Limb (tissue), 2 donors: ENCODE data around the gene PPP4R3A.
A peak's percentile ranks its signal among the peaks of the same experiment; 100 is the strongest.
"Not testable (repeated sequence)": the region's sequence is repeated elsewhere in the genome, so short reads cannot be mapped to it uniquely, and the experiment has no call there.

ENCODE experiments used
- DNase-seq, 2 donors: peaks; one replicate each; pipeline ENCODE4 v3.0.0-alpha.2; 2016; ENCODE audit errors: extremely low spot score in 2 of 2

Gene PPP4R3A

DNA sequence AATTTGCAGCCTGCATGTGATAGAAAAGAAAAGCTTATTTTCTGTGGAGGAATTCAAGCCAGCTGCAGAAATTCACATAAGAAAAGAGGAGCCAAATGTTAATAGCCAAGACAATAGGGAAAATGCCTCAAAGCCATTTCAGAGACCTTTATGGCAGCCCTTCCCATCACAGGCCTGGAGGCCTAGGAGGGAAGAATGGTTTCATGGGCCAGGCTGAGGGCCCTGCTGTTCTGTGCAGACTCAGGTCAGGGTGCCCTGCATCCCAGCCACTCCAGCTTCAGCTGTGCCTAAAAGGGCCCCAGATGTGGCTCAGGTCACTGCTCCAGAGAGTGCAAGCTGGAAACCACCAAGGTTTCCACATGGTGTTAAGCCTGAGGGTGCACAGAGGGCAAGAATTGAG lies 71.3 kb downstream of the PPP4R3A start:
- no peak for DNase-seq

- DNase-seq: not testable (repeated sequence)
These were observed 73.8 kb downstream of the PPP4R3A start for GRCh38 chr14:91436266-91436665.

DNA sequence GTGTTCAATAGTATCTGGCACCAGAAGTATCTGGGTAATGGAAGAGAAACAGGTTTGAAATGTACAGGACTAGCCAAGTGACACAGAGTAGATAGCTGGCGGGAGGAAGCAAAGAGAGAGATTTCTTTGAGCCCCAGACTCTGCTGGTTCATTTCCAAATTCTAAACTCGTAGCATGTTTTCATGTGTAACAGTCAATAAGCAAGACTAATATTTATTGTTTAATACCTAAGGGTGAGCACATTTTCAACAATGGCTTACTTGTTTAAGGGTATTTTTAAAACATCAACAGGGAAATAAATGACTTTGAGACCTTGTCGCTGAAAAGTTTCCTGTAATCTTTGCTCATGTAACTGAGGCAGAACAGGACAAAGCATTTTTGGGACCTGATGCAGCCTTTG lies 80.7 kb downstream of the PPP4R3A start:
- DNase-seq: no peak

DNA sequence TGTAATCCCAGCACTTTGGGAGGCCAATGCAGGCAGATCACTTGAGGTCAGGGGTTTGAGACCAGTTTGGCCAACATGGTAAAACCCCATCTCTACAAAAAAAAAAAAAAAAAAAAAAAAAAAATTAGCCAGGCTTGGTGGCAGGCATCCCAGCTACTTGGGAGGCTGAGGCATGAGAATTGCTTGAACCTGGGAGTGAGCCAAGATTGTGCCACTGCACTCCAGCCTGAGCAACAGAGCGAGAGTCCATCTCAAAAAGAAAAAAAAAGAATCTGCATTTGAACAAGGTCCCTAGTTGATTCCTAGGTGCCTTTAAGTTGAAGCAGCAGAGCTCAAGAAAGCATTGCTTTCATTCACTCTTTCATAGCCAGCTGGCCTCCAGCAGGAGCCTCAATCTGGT lies 81.2 kb downstream of the PPP4R3A start:
- not testable (repeated sequence) for DNase-seq

- not testable (repeated sequence) for DNase-seq
These were observed 84.6 kb downstream of the PPP4R3A start for GRCh38 chr14:91425531-91425944.

DNA sequence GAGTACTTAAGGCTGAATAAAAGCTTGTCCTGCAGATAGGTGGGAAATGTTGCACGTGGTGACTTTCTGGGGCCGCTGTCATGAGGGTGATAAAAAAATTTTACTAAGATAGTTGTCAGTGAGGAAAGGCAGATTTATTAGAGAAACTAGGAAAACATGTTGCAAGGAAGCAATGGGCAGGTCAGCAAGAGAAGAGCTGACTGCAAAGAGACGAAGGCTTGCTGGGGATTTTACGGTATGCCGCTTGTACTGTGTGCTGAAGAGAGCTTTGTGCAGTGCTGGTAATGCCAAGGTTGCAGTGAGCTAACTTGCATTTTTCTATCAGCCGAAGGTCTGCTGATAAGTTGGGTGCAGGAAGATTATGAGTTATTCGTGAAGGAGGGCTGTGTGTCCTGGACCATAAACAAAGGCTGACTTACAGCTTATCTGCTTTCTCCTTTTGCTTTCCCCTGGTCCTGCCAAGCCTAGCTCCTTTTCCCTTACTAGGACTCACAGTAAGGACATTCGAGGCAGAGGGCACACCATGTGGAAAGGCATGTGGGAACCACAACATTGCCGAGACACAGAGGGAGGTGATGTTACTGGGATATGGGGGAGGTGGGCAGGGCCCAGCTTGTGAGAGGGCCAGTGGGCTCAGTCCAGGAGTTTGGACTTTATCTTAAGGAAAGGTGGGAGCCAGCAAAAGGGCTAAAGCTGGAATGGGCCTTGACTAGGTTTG lies 85.1 kb downstream of the PPP4R3A start:
- no peak for DNase-seq

DNA sequence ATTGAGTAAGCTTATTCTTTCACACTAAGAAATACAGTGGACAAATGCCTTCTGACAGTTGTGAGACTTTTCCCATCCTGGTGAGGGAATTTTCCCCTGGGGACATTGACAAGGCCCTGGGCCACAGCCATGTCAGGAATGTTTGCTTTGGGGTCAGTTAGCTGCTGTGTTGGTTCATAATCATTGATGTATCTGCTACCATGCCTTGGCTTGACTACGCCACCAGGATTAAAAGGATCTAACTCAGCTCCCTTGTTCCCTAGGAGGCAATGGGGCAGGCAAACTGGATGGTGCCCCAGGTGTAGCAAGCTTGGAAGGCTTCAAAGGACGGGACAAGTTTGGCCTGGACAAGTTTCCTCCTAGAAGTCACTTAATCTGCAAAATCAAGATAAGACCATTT lies 89.4 kb downstream of the PPP4R3A start:
- DNase-seq: no peak

DNA sequence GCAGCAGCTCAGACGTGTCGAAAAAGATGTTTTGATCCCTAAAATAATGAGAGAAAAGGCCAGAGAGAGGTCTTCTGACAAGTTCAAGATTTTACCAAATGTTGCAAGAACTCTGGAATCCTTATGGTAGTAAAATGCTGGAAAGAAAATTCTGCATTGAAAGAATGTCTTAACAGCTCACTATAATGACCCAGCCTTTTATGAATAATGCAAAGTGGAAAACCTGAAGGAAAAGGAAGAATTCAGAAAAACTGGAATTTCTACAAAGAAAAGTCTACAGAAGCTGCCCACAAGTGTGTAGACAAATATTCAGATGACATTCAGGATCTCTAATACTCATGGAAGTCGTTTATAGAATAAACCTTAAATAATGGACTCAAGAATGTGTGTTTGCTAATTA lies 90.7 kb downstream of the PPP4R3A start:
- DNase-seq: no peak

DNA sequence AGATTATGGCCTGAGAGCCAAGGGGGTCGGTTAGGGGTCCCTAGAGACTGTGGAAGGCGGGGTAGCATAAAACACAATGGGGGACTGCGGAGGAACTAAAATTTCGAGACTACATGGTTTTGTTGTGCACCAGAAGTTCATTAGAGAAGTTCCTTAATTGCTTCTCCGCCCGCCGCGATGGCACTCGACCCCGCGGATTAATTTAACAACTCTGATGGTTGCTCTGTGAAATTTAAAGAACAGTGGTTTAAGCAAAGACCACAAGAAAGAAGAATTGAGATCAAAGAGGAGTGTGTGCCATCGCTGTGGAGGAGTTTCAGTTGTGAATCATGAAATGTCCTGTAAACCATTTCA lies 91.1 kb downstream of the PPP4R3A start:
- no peak for DNase-seq

DNA sequence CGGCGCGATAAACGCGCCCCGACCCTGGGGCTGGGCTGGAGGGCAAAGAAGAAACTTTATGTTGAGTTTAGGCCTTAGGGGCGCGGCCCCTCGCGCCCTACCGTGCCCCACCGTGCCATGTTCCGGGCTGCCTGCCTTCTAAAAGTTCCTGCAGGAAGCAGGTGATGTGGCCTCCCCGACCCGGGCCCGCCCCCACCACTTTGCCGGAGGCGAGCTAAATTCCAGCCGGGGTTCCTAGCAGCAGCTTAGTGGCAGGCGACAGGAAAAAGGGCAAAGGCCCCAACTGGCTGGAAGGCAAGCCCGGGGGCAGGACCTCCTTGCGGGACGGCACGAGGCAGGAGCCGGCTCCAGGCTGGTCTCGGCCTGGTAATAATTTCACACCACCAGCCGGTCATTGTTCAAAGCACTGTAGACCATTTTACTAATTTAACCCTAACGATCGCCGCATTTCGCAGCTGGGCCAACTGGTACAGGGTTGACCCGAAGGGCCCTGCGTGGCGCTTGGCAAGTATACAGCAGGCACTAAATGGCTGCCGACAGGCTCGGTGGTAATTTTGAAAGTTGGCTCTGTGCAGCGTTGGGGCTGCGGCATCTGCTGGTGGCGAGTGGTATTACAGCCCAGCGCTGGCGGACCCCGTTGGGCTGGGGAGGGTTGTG lies 91.6 kb downstream of the PPP4R3A start:
- DNase-seq: peak; percentile 58 to 87

DNA sequence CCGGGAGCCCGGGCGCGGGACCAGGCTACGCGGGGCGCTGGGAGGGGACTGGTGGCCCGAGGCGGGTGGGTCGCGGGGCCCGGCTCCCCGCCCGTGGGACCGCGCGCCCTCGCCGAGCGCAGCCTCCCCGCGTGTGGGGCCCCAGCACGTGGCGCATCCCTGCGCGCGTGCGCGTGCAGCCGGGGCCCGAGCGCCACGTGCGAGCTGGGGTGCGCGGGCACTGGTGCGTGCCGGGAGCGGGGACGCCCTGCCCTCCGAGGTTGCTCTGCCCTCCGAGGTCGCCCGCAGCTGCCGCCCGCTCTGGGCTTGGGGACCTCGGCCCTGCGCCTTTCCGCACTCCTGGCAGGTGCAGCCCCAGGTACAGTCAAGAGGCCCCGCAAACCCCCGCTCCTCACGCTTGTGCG lies 92.1 kb downstream of the PPP4R3A start:
- no peak for DNase-seq

GRCh38 chr14:91417120-91417982 lies 92.8 kb downstream of the PPP4R3A start, which contains the start of gene CCDC88C:
Gene CCDC88C, minus strand, starts transcription at chr14:91417820. Its CDS starts 130 bp downstream, at chr14:91417690.
- DNase-seq: peak; percentile 43 to 80

DNA sequence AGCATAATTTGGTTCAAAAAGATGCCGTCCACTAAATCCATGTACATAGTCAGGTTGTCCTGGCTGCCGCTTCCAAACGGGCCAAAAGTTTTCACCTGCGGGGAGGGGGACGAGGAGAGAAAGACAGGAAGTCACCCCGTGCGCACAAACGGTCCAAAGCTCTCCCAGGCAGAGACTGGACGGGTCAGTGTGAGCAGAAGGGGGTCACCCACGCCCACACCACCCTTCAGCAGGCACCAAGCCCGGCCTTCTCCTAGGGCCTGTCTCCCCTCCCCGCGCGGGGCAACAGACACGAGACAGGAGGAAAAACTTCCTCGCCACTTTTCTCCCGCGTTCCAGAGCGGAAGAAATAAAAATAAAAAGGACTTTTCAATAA lies 93.4 kb downstream of the PPP4R3A start:
- DNase-seq: no peak

DNA sequence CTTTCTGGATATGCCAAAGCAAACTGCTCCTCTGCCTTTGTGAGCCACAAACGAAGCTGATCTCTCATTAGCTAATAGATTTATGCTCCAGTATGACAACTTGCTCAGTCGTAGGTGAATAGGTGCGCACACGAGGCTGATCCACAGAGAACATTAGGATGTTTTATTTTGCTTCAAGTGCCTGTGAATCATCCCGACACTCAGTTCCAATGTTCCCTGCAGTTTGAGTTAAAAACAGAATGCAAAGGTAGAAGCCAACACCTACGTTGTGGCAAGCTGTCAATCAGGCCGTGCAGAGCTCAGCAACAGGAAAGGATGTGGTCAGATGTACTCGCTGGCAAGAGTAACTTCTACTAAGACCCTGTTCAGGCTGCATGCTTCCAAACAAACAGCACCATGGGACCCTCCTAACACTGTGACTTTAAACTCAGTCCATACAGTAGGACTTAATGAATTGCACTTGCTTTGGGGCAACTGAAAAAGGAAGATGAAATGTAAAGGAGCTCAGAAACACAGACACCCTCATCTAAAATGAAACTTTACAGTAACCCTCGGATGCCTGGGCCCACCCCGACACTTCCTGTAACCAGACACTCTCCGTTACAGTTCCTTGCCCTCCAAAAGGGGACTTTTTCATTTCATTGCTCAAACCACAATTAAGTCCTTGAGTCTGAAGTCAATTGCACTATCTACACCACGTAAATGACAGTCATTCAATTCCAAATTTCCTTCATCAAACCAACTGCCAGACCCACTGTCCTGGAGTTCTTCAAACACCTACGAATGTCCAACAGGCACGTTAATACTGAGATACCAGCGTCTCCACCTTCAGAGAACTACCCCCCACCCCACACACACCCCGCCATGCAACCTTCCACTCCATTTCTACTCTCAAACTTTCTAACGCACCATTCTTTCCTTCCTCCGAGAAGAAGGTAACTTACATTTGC lies 94.0 kb downstream of the PPP4R3A start:
- no peak for DNase-seq

- no peak for DNase-seq
These were observed 95.7 kb downstream of the PPP4R3A start for GRCh38 chr14:91414475-91414833.

DNA sequence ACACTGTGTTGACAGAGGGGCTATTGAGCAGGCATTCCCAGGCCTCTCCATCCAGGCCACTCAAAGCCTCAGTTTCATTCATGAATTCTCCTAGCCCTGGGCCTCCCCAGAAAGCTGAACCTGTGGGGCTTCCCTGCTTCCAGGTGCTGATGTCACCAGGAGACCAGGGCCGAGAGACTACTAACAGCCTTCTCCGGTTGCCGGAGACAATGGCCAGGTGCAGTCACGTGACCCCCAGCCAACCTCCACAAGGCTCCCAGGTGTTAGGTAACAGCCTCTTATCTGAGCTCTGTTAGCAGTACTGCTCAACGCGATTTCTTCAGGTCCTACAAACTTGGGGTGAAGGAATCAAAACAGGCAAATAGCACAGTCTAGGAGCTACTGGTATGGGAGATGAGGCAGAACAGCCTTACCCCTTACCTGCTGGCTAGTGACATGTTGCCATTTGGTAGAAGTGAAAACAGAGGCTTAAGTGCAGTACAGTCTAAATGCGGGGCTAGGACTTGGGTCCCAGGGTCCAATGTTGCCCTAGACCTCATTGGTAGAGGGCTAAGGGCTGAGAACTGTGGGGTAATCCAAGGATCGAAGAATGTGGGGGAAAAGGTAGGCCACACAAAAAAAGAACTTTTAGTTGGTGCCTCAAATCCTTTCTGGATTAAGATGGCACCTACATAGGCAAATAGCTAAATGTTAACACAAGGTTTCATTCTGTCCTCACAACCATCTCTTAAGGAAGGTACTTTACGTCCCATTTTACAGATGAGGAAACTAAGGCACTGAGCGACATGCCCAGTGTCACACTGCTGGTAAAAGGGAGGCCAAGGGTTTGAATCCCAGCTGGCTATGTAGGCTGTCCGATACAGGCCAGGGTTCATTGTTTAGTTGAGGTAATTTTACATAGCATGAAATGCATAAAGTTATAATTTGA lies 96.3 kb downstream of the PPP4R3A start:
- DNase-seq: no peak

DNA sequence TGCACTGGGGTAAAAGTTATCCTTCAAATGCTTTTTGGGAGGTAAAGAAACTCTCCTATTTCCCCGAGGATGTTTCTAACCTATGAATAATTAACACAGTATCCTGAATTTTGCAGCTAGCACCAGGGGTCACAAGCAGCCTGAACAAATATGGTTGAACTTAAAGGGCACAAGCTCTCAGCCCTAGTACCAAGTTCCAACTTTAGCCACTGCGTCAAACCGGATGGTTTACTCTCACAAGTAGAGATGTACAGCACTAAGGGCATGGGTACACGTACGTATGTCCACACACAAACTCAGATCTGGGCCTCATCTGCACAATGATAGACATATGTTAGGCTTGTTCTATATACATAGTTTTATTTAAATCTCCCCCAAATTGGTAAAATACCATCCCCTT lies 97.2 kb downstream of the PPP4R3A start:
- DNase-seq: no peak

- DNase-seq: no peak
These were observed 99.2 kb downstream of the PPP4R3A start for GRCh38 chr14:91410771-91411536.

GRCh38 chr14:91409928-91410718 lies 100.0 kb downstream of the PPP4R3A start:
- DNase-seq: no peak
